OCI-LY1 (cell line): ENCODE measurements around the gene DROSHA.

Experiments used
- EZH2 ChIP-seq: fragments of 200-600 bp; sonication (generic), shearing (Covaris generic); IDR thresholded peaks from 2 replicates; pipeline ENCODE4 v1.8.0; 2017; ENCODE audit warnings: borderline replicate concordance, mixed run types, mild to moderate bottlenecking, antibody characterized with exemption, low read length, moderate library complexity, mixed read lengths
- TF ChIP-seq, protein P1 (sequence below): fragments of 200-600 bp; sonication (generic), shearing (Covaris generic); IDR thresholded peaks from 2 replicates; pipeline ENCODE4 v1.5.1; 2017; ENCODE audit warnings: mild to moderate bottlenecking, antibody characterized with exemption, low read length, moderate library complexity, mixed read lengths

DNA sequence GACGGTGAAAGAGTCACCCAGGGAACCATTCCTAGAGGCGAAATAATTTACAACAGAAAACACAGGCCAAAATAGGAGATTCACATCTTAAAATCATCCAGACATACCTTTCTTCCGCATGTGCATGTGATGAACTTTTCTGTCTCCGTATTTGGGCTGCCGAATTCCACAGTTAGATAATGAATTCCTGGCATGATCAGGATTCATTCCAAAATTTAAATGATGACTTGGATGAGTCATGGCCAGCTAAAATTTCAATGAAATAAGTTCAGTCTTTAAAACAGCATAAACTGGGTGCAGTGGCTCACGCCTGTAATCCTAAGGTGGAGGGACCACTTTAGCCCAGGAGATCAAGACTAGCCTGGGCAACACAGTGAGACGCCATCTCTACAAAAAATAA, 82.7 kb downstream of the DROSHA start:
- TF ChIP-seq, protein P1, sequence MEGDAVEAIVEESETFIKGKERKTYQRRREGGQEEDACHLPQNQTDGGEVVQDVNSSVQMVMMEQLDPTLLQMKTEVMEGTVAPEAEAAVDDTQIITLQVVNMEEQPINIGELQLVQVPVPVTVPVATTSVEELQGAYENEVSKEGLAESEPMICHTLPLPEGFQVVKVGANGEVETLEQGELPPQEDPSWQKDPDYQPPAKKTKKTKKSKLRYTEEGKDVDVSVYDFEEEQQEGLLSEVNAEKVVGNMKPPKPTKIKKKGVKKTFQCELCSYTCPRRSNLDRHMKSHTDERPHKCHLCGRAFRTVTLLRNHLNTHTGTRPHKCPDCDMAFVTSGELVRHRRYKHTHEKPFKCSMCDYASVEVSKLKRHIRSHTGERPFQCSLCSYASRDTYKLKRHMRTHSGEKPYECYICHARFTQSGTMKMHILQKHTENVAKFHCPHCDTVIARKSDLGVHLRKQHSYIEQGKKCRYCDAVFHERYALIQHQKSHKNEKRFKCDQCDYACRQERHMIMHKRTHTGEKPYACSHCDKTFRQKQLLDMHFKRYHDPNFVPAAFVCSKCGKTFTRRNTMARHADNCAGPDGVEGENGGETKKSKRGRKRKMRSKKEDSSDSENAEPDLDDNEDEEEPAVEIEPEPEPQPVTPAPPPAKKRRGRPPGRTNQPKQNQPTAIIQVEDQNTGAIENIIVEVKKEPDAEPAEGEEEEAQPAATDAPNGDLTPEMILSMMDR: no peak
- no peak for TF ChIP-seq EZH2
